Activated CD4-positive, alpha-beta T cell treated with anti-CD3 and anti-CD28 coated beads, Interleukin-2, amount 10 ng/mL, durations not matched to agents 7 days and 5 days (primary cell): ENCODE measurements around the gene HOXA6. TPM values are rescaled to one million over a fixed set of nuclear protein-coding genes. Genes with fewer than 3 reads are reported as not detected.
A peak's percentile ranks its signal among the peaks of the same experiment; 100 is the strongest.

Source experiments
- CTCF ChIA-PET: fragments of 350-600 bp; sonication (Branson Sonifier 250); formaldehyde crosslinking; loops from one replicate; lab custom pipeline; 2021; ENCODE audit warnings: antibody characterized with exemption; lab: Charles Lee
- POLR2A ChIA-PET: fragments of 350-600 bp; sonication (Branson Sonifier 250); formaldehyde crosslinking; loops from one replicate; lab custom pipeline; 2021; ENCODE audit warnings: antibody characterized with exemption; lab: Charles Lee
- DNase-seq: peaks from one replicate; pipeline ENCODE4 v3.0.0-alpha.2; 2020
- H3K27ac Mint-ChIP-seq: one replicate; pipeline ENCODE4 v1.8.0; 2021; ENCODE audit warnings: mild to moderate bottlenecking, moderate library complexity, mixed read lengths
- H3K27me3 Mint-ChIP-seq: one replicate; pipeline ENCODE4 v1.8.0; 2021; ENCODE audit warnings: mixed read lengths
- H3K36me3 Mint-ChIP-seq: one replicate; pipeline ENCODE4 v1.8.0; 2021; ENCODE audit warnings: low read depth, mixed read lengths
- H3K4me1 Mint-ChIP-seq: one replicate; pipeline ENCODE4 v1.8.0; 2021; ENCODE audit warnings: mixed read lengths
- H3K4me3 Mint-ChIP-seq: one replicate; pipeline ENCODE4 v1.8.0; 2021; ENCODE audit warnings: mild to moderate bottlenecking, moderate library complexity, mixed read lengths
- H3K9me3 Mint-ChIP-seq: one replicate; pipeline ENCODE4 v1.8.0; 2021; ENCODE audit warnings: mixed read lengths
- total RNA-seq, 2 experiments: library from RNA; stranded (reverse); gene quantifications; one replicate each; pipeline ENCODE4 v1.2.3, GENCODE V29; 2021

HOXA6 gene
- total RNA-seq, 2 experiments from 2014 or later = not detected

GRCh38 chr7:27155816-27156507 is 8.4 kb upstream of the HOXA6 start:
- H3K27me3 Mint-ChIP-seq = peaks cover 88% of the 10 kb centered on the region
- POLR2A ChIA-PET = no interaction called here

GRCh38 chr7:27154901-27155815 is 7.6 kb upstream of the HOXA6 start:
- Mint-ChIP-seq H3K9me3 (no peaks in the 10 kb centered on the region), H3K4me3 (peak overlapping the region; percentile 47), H3K27ac (peak overlapping the region; percentile 82), H3K4me1 (peaks cover 25% of the 10 kb centered on the region), H3K27me3 (peaks cover 91% of the 10 kb centered on the region), H3K36me3 (peaks cover 3% of the 10 kb centered on the region)
- CTCF ChIA-PET = interaction anchor here (0.7 to 0.8 kb wide), 2 partner anchors 13 to 24 kb away, joined by 3 read pairs; no protein-coding TSS in a partner anchor
- no peak for DNase-seq
- POLR2A ChIA-PET = no interaction called here

More at GRCh38 chr7:27155816-27156507, 8.4 kb upstream of the HOXA6 start:
- Mint-ChIP-seq H3K27ac (peak overlapping the region; percentile 82), H3K4me1 (peaks cover 21% of the 10 kb centered on the region), H3K9me3 (no peaks in the 10 kb centered on the region), H3K4me3 (peak overlapping the region; percentile 47), H3K36me3 (peaks cover 3% of the 10 kb centered on the region)
- no peak for DNase-seq
- CTCF ChIA-PET = interaction anchor here (0.7 to 1.4 kb wide), 4 partner anchors 12 to 34 kb away, joined by 3 to 6 read pairs (median 3); no protein-coding TSS in a partner anchor

DNA sequence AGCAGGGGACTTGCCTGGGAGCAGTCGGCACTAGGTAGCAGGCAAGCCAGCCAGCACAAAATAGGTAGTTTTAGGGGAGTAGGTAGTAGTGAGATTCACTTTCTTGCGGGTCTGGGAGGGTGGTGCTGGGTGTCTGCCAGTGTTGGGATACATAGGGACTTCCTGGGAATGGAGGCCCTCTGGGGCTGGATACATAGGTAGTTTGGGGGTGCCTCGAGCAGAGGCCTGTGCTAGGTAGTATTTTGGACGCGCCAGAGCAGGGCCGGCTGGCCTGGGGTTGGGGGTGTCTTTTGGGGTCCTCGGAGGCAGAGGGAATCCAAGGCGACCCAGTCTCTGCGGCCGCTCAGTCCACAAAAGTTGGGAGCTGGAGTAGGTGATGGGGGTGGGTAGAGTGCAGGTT is 6.8 kb upstream of the HOXA6 start:
- CTCF ChIA-PET = interaction anchor here (0.7 kb wide), 1 partner anchor 40 kb away, joined by 3 read pairs; no protein-coding TSS in a partner anchor
- peaks cover 90% of the 10 kb centered on the region for H3K27me3 Mint-ChIP-seq

GRCh38 chr7:27153526-27153925 is 6.0 kb upstream of the HOXA6 start:
- H3K27me3 Mint-ChIP-seq = peaks cover 89% of the 10 kb centered on the region
- peaks cover 1% of the 10 kb centered on the region for H3K36me3 Mint-ChIP-seq
- ChIA-PET CTCF (interaction anchor here (0.7 to 1.5 kb wide), 2 partner anchors 26 to 41 kb away, joined by 3 to 6 read pairs; no protein-coding TSS in a partner anchor), POLR2A (no interaction called here)
- H3K4me3 Mint-ChIP-seq = no peak overlapping the region
- H3K27ac Mint-ChIP-seq = no peak overlapping the region
- no peak for DNase-seq
- H3K4me1 Mint-ChIP-seq = peaks cover 21% of the 10 kb centered on the region
- H3K9me3 Mint-ChIP-seq = no peaks in the 10 kb centered on the region

More for the DNA sequence above, 6.8 kb upstream of the HOXA6 start:
- Mint-ChIP-seq H3K4me1 (peaks cover 21% of the 10 kb centered on the region), H3K9me3 (no peaks in the 10 kb centered on the region), H3K27ac (no peak overlapping the region), H3K4me3 (no peak overlapping the region), H3K36me3 (peaks cover 1% of the 10 kb centered on the region)
- no peak for DNase-seq
- POLR2A ChIA-PET = no interaction called here

- H3K27me3 Mint-ChIP-seq = peaks cover 89% of the 10 kb centered on the region
- POLR2A ChIA-PET = no interaction called here
- CTCF ChIA-PET = interaction anchor here (1.0 to 3.0 kb wide), 3 partner anchors 8 to 43 kb away, joined by 3 to 11 read pairs (median 6); no protein-coding TSS in a partner anchor
- H3K36me3 Mint-ChIP-seq = peaks cover 1% of the 10 kb centered on the region
- DNase-seq = no peak
- no peak overlapping the region for H3K4me3 Mint-ChIP-seq
- no peak overlapping the region for H3K27ac Mint-ChIP-seq
- H3K4me1 Mint-ChIP-seq = peaks cover 27% of the 10 kb centered on the region
- no peaks in the 10 kb centered on the region for H3K9me3 Mint-ChIP-seq
Observed at GRCh38 chr7:27152816-27153442, 5.4 kb upstream of the HOXA6 start.

GRCh38 chr7:27151931-27152815 is 4.6 kb upstream of the HOXA6 start, which contains the start of gene HOXA3:
Gene HOXA3, minus strand, starts transcription at chr7:27152583. Its CDS starts 41,943 bp downstream, at chr7:27110640.
- no peak for DNase-seq
- H3K27ac Mint-ChIP-seq = peak within 1 kb of the TSS; percentile 31
- H3K4me3 Mint-ChIP-seq = peak within 1 kb of the TSS; percentile 39
- CTCF ChIA-PET = interaction anchor here (1.0 to 3.0 kb wide), 7 partner anchors 9 to 90 kb away, joined by 3 to 11 read pairs (median 6); partner anchors contain the start of genes EVX1 and HOXA11
- POLR2A ChIA-PET = no interaction called here
- no peaks in the 10 kb centered on the region for H3K9me3 Mint-ChIP-seq
- peaks cover 88% of the 10 kb centered on the region for H3K27me3 Mint-ChIP-seq
- H3K36me3 Mint-ChIP-seq = peaks cover 1% of the 10 kb centered on the region
- H3K4me1 Mint-ChIP-seq = peaks cover 27% of the 10 kb centered on the region

GRCh38 chr7:27151341-27151930 is 3.9 kb upstream of the HOXA6 start:
- ChIA-PET POLR2A (interaction anchor here (1.0 kb wide), 1 partner anchor 21 kb away, joined by 3 read pairs; no protein-coding TSS in a partner anchor), CTCF (interaction anchor here (0.8 to 3.0 kb wide), 12 partner anchors 10 to 104 kb away, joined by 3 to 11 read pairs (median 4); partner anchors contain the start of genes EVX1, HOXA11 and HOXA13)
- Mint-ChIP-seq H3K4me1 (peaks cover 27% of the 10 kb centered on the region), H3K36me3 (peaks cover 1% of the 10 kb centered on the region), H3K27me3 (peaks cover 90% of the 10 kb centered on the region), H3K27ac (peak overlapping the region; percentile 31), H3K9me3 (no peaks in the 10 kb centered on the region), H3K4me3 (peak overlapping the region; percentile 39)
- no peak for DNase-seq

DNA sequence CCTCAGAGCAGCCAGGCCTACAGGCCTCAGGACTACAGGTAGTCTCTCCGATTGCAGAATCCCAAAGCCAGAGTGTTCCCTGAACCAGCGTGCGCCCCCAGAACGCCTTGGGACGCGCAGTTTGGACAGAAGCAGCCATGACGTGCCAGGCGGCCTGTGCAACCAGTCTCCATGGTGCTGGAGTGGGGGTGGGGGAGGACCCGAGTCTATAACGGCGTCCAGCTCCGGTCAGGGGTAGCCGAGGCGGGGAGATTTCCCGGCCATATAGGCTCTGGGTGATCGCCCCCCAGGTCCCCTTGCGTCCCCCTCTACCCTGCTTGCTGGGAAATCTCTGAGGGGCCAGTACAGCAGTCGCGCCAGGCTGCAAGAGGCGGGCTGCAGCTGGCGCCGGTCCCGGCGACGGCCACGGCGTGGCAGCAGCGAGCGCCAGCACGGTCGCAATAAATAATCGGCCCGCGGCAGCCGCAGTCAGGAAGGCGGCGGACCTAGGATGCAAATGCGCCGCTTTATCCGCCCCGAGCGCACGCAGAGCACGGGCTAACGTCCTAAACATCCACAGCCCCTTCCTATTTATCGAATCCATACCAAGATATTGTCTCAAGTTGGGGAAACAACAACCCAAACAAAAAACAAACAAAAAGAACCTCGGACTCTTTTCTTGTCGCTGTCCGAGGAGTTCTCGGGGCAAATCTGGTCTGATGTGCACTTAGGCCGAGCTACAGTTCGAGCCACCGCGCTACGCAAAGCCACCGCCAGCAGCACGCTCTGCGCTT is 3.2 kb upstream of the HOXA6 start:
- peak overlapping the region; percentile 39 for H3K4me3 Mint-ChIP-seq
- H3K27ac Mint-ChIP-seq = no peak overlapping the region
- H3K9me3 Mint-ChIP-seq = no peaks in the 10 kb centered on the region
- POLR2A ChIA-PET = interaction anchor here (1.0 kb wide), 1 partner anchor 22 kb away, joined by 3 read pairs; no protein-coding TSS in a partner anchor
- DNase-seq = peak; percentile 55
- H3K4me1 Mint-ChIP-seq = peaks cover 27% of the 10 kb centered on the region
- CTCF ChIA-PET = interaction anchor here (0.6 to 3.0 kb wide), 19 partner anchors 10 to 1223 kb away, joined by 3 to 11 read pairs (median 3); partner anchors contain the start of genes EVX1, HOXA11 and HOXA13
- H3K27me3 Mint-ChIP-seq = peaks cover 90% of the 10 kb centered on the region
- H3K36me3 Mint-ChIP-seq = peaks cover 1% of the 10 kb centered on the region

- H3K27ac Mint-ChIP-seq = no peak overlapping the region
- no peaks in the 10 kb centered on the region for H3K36me3 Mint-ChIP-seq
- H3K4me1 Mint-ChIP-seq = peaks cover 27% of the 10 kb centered on the region
- no peak overlapping the region for H3K4me3 Mint-ChIP-seq
- DNase-seq = no peak
- POLR2A ChIA-PET = no interaction called here
- no peaks in the 10 kb centered on the region for H3K9me3 Mint-ChIP-seq
- peaks cover 83% of the 10 kb centered on the region for H3K27me3 Mint-ChIP-seq
- CTCF ChIA-PET = interaction anchor here (0.6 to 3.0 kb wide), 18 partner anchors 10 to 1222 kb away, joined by 3 to 11 read pairs (median 4); partner anchors contain the start of genes EVX1, HOXA11 and HOXA13
Observed at GRCh38 chr7:27149842-27150567, 2.4 kb upstream of the HOXA6 start.
